Ammon's horn (tissue), 1 donor: ENCODE results near the gene PLEKHG1.

ENCODE experiments used
- DNase-seq: peaks from one replicate; pipeline ENCODE4 v3.0.0-alpha.2; 2016; ENCODE audit warnings: low spot score

Gene PLEKHG1

DNA sequence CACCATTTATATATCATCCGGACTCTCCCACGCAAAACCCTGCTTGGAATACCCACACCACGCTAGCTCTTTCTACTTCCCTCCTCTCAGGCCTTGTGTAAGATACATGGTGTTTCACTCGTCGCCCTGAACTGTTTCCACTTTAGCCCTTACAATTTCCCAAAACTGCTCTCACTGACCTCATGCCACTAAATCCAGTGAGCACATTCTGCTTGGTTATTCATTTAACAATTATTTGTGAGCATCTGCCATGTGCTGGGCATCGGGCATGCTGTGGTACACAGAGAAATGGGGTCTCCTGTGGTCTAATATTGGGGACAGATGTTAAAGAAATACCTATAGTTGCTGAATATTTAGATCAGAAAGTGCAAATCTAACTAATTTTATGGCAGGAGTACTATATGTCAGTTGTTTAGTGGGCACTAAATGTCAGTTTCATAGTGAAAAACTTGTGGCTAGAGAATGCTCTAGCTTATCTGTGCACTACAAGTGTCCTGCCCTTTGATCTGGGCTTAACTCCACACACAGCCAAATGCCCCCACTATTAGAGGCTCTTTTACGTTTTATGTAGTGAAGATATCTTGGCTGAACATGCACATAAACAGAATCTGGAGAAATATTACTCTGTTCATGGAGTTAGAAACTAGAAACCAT is 41.0 kb downstream of the PLEKHG1 start:
- no peak for DNase-seq

DNA sequence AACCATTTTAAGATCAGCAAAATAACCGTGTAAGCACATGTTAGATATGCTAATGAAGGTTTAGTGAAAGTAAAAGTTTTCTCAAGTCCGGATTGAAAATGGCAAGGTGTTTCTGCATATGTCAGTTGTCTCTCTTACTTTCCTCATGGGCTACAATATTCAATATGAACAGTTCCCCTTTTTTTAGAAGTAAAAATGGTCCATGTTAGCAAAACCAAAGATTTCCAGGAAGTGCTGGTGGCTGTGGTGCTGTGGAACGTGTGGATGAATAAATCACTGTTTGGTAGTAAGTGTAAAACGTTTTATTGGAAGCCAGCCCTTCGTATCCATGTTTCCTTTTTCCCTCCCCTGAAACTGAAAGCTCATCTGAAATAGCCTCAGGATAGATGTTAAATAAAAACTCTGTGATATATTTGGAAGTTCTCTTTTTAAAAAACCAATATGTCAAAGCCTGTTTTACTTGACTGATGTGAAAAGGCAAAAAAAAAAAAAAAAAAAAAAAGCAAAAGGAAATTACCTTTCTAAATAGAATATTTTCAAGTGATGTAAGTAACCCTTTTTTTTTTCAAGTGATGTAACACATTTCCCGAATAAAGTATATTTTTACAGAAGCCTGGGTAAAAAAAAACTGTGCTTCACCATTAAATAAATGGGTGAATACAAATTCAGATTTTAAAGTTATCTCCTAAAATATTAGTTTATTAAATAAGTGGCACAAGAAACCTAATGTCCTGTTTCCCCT is 41.9 kb downstream of the PLEKHG1 start:
- DNase-seq, result peak; percentile 45

DNA sequence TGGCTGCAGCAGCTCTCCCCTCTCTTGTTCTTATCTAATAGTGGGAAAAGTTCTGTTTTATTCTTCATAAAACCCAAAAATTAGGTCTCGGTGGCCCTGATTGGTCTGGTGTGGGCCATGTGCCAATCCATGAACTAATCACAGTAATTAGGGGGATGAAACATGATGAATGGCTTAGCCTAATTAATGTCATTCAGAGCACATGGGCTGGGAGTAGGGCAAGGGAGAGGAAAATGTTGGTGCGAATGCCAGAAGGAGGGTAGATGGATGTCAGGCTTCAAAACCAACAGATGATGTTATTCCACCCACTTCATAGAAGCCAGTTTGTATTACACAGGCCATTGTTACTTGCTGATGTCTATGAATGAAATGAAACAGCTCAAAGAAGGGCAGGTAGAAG is 46.5 kb downstream of the PLEKHG1 start:
- DNase-seq, result no peak

DNA sequence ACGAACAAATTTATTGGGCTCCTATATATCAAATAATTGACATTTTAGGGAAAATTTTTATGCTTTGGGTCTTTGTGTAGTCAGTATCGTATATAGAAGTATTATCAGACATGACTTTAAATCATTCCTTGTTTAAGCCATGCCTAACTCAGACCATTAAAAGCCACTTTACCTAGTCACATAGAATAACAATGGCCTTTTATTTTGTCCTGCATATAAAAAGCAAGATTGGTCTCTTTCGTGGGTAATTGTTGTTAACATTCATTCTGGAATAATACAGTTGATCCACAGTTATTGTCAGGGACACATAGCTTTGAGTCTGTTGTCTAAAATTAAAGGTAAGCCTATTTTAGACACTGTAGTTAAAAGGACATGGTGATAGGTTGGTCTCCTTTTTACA is 47.4 kb downstream of the PLEKHG1 start:
- no peak for DNase-seq
